C4-2B (cell line): ENCODE data around the gene GSAP.

ENCODE experiments used
- CTCF ChIP-seq: fragments of 450-650 bp; conservative IDR thresholded peaks from 2 replicates; pipeline ENCODE4 v1.5.1; 2017; ENCODE audit warnings: mild to moderate bottlenecking
- ZFX ChIP-seq: fragments of 450-650 bp; IDR thresholded peaks from 2 replicates; pipeline ENCODE4 v1.6.1; 2017

- TF ChIP-seq ZFX (no peak), CTCF (no peak)
Measured at GRCh38 chr7:77359599-77359998, 56.5 kb downstream of the GSAP start.
